NCI-H82 treated with DMSO at 0.1 percent for 48 hours (cell line): ENCODE measurements around the gene ZNF365.
"Not testable (repeated sequence)": the region's sequence is repeated elsewhere in the genome, so short reads cannot be mapped to it uniquely, and the experiment has no call there.

Experiments used
- DNase-seq: peaks from one replicate; lab custom pipeline; 2025; ENCODE audit not compliant: unreplicated experiment; lab: John Stamatoyannopoulos, UW

The ZNF365 gene

GRCh38 chr10:62410934-62411333 is 36.8 kb downstream of the ZNF365 start:
- DNase-seq: not testable (repeated sequence)

- DNase-seq: no peak
These were observed 38.9 kb downstream of the ZNF365 start for GRCh38 chr10:62413048-62413447.

GRCh38 chr10:62413652-62414051 is 39.5 kb downstream of the ZNF365 start:
- no peak for DNase-seq

- DNase-seq: no peak
These were observed 40.2 kb downstream of the ZNF365 start for GRCh38 chr10:62414359-62414758.

GRCh38 chr10:62422068-62422590 is 48.0 kb downstream of the ZNF365 start:
- DNase-seq: no peak

DNA sequence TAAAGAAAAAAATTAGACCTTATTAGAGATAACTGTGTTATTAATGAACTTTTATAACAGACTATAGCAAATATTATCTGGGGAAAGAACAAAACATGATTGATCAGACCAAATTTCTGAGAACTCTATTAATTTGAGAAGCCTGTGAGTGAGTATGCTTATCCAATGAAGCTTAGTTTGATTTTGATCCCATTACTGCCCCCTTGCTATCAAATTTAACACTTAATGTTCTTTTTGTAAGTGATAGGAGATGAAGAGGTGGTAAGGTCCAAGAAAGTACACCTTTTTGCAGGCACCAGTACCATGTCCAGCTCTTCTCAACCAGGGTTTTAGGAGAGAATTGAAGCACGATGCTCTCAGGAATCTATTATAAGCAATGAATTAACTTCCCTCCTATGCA is 49.9 kb downstream of the ZNF365 start:
- DNase-seq: no peak

GRCh38 chr10:62426086-62426485 is 51.9 kb downstream of the ZNF365 start:
- no peak for DNase-seq

DNA sequence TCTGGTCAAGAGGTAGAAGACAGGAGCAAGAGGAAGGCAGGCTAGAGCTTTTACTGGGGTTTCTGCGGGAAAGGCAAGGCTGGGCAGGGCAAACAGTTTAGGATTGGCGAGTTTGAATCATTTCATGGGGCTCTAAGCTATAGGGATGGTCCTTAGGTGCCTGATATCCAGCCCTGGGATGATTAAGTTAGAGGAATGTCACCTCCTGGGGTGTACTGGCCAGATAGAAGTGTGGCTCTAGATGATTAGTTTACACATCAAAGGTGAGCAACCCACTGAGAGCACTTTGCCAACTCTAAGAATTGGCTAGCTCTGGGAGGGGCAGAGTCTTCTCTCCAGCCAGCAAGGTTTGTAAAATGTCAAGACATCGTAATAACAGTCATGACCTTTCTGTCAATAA is 52.4 kb downstream of the ZNF365 start:
- no peak for DNase-seq

DNA sequence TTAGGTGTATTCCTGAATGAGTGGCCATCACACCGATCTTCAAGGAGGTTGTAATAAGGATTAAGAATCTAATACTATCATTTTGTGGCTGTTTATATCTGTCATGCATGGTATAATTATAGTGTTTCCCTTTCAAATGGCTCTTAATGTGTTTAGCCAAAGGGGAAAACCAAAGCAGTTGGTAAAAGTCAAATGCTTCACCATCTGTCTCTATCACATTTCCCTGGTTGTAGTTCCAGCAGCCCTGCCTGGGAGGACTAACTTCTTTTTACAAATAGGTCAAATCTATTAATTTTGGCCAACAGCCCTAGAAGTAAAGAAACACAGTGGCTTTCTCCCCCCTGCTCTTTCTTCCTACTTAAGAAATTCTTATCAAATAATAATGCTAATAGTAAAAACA is 56.7 kb downstream of the ZNF365 start:
- DNase-seq: no peak

GRCh38 chr10:62433181-62433692 is 59.1 kb downstream of the ZNF365 start:
- DNase-seq: no peak

DNA sequence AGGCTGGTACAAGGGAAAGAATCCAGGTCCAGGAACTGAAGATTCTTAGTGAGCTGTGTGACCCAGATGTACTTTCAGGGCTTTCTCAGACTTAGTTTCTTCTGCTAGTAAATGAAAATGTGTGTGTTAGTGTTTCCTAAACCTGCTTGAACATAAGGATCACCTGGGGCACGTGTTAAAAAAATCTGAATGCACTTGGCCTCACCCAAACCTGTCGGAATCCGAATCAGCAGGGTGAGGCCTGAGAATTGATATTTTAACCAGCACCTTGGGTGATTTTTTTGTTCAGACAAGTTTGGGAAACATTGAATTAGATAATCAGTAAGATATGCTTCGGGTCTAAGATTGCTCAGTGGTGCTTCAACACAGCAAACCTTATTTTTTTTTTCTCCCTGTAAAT is 59.7 kb downstream of the ZNF365 start:
- DNase-seq: no peak

DNA sequence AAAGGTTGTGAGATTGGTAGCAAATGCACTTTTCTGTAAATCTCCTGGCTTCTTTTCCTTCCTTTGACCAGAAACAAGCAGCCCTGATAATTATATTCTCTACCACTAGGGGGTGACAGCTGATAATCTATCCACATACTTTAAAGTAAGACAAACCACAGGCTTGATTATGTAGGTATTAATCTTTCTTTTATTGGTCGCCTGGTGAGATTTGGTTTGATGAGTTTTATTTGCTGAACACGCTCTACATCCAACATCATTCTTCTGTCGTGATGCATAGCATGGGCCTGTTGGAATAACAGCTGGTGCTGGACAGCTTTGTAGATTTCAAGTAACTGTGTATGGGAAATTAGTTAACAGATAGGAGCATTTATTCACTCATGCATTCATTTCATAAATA is 63.5 kb downstream of the ZNF365 start:
- peak; percentile 4 for DNase-seq

- no peak for DNase-seq
These were observed 67.8 kb downstream of the ZNF365 start for GRCh38 chr10:62442006-62442405.

DNA sequence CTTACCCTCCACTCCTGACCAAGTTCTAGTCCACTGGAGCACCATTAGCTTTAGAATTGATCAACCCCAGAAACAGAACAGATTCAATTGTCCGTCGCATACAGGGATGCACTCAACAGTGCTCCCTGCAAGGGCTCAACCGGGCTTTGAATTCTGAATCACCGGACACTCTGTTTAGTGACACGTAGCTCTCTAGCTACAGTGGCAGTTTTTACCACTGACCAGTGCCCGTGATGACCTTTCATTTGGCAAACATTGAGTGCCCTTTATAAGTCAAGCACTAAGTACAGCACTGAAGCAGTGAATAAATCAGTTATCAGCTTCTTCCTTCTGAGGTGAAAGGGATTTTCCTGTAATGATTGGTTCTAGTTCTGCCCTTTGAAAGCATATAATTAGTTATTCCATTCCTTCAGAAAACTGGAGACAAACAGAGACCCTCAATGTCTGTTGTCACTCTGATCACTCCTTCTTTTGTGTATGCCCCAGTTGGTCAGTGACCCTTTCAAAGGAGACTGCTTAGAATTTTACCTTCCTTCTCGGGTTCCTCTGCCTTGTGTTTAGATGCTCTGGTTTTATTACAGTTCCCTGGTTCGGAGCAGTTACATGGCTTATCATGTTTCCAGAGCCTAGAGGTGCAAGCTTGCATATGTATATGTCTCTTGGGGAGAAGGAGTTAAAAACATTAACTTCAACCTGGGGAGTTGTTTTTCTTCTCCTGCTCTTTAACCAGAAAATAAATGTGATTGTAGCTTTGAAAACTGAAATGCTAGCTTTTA is 68.9 kb downstream of the ZNF365 start:
- no peak for DNase-seq

- DNase-seq: no peak
These were observed 69.7 kb downstream of the ZNF365 start for GRCh38 chr10:62443866-62444265.

- no peak for DNase-seq
These were observed 72.5 kb downstream of the ZNF365 start for GRCh38 chr10:62446627-62447026.

GRCh38 chr10:62450912-62451610 is 76.9 kb downstream of the ZNF365 start:
- DNase-seq: no peak

- no peak for DNase-seq
These were observed 77.4 kb downstream of the ZNF365 start for GRCh38 chr10:62451611-62451975.
